GM18526 (cell line): Measurements from ENCODE around the gene ATM.

ENCODE experiments used
- POLR2A ChIP-seq: IDR thresholded peaks from 3 replicates; pipeline ENCODE4 v1.6.1; 2011; ENCODE audit not compliant: insufficient read length; ENCODE audit errors: extremely low read depth

ATM gene, protein sequence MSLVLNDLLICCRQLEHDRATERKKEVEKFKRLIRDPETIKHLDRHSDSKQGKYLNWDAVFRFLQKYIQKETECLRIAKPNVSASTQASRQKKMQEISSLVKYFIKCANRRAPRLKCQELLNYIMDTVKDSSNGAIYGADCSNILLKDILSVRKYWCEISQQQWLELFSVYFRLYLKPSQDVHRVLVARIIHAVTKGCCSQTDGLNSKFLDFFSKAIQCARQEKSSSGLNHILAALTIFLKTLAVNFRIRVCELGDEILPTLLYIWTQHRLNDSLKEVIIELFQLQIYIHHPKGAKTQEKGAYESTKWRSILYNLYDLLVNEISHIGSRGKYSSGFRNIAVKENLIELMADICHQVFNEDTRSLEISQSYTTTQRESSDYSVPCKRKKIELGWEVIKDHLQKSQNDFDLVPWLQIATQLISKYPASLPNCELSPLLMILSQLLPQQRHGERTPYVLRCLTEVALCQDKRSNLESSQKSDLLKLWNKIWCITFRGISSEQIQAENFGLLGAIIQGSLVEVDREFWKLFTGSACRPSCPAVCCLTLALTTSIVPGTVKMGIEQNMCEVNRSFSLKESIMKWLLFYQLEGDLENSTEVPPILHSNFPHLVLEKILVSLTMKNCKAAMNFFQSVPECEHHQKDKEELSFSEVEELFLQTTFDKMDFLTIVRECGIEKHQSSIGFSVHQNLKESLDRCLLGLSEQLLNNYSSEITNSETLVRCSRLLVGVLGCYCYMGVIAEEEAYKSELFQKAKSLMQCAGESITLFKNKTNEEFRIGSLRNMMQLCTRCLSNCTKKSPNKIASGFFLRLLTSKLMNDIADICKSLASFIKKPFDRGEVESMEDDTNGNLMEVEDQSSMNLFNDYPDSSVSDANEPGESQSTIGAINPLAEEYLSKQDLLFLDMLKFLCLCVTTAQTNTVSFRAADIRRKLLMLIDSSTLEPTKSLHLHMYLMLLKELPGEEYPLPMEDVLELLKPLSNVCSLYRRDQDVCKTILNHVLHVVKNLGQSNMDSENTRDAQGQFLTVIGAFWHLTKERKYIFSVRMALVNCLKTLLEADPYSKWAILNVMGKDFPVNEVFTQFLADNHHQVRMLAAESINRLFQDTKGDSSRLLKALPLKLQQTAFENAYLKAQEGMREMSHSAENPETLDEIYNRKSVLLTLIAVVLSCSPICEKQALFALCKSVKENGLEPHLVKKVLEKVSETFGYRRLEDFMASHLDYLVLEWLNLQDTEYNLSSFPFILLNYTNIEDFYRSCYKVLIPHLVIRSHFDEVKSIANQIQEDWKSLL (N-terminal part only)

DNA sequence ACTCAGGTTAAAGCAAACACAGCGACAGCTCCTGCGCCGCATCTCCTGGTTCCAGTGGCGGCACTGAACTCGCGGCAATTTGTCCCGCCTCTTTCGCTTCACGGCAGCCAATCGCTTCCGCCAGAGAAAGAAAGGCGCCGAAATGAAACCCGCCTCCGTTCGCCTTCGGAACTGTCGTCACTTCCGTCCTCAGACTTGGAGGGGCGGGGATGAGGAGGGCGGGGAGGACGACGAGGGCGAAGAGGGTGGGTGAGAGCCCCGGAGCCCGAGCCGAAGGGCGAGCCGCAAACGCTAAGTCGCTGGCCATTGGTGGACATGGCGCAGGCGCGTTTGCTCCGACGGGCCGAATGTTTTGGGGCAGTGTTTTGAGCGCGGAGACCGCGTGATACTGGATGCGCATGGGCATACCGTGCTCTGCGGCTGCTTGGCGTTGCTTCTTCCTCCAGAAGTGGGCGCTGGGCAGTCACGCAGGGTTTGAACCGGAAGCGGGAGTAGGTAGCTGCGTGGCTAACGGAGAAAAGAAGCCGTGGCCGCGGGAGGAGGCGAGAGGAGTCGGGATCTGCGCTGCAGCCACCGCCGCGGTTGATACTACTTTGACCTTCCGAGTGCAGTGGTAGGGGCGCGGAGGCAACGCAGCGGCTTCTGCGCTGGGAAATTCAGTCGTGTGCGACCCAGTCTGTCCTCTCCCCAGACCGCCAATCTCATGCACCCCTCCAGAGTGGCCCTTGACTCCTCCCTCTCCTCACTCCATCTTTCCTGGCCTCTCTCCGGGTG, at the start of gene ATM, which contains the start of gene NPAT:
TSS of gene ATM (plus strand) at position 494 of the 774 bp plus-strand sequence. CDS start 4,558 bp downstream, outside the sequence.
TSS of gene NPAT (minus strand) at position 65 of the 774 bp plus-strand sequence. CDS start 102 bp downstream, outside the sequence.
- peak; percentile 85 for TF ChIP-seq POLR2A

DNA sequence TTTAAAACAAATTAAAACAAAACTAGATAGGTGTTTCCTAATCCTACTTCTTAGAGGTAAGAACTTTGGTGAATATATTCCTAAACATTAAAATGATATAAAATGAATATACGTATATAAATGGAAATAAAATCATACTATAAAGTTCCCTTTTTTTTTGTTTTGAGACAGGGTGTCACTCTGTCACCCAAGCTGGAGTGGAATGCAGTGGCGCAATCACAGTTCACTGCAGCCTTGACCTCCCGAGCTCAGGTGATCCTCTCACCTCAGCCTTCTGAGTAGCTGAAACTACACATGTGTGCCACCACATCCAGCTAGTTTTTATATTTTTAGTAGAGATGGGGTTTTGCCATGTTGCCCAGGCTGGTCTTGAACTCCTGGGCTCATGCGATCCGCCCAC, 45.3 kb upstream of the ATM start:
- no peak for TF ChIP-seq POLR2A

DNA sequence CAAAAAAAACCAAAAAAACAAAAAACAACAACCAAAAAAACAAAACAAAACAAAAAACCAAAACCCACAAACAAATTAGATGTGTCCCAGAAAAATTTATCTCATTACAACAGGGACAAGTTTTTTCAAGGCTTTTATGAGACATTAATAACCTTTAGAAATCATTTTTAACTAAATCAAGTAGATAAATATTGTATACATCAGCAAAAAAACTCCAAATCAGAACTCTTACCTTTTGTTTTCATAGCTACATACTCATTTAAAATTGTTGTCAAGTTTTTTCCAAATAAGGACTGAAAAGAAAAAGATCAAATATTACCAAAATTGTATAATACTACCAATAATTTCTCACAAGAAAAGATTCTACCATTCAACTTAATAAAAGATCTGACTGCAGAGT, 29.1 kb upstream of the ATM start:
- TF ChIP-seq POLR2A, result no peak

DNA sequence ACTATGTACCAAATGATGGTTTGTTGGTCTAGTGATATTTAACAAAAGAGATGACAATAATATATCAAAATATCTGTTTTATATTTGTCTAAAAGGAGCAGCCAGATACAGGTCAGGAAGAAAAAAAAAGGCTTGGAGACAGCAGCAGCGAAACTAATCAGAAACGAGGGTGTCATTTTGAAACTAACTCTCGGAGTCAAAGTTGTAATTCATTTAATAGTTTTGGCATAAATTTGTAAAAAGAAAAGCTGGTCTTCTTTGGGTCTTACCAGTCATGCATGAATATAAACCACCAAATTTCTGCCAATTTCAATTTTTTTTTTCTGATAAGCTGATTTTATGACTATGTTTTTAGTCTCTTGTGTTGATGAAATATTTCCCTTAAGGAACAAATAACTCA, 26.0 kb upstream of the ATM start:
- TF ChIP-seq POLR2A, result no peak

DNA sequence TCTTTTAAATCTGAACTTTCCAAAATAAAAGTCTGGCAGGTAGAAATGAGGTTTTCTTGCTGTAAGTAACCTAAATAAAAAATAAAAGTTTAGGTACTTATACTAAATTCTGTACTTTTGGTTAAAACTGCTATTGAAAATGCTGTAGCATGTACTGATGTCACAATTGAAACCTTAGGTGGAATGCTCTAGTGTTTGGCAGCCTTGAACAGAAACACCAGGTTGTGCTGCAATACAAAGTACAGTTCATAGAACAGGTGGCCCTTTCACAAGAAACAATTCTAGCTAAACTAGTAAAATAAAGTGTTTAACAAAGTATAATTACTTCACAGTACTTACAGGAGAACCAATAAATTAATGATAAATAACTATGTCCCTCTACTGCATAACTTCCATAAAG, 25.5 kb upstream of the ATM start:
- no peak for TF ChIP-seq POLR2A

DNA sequence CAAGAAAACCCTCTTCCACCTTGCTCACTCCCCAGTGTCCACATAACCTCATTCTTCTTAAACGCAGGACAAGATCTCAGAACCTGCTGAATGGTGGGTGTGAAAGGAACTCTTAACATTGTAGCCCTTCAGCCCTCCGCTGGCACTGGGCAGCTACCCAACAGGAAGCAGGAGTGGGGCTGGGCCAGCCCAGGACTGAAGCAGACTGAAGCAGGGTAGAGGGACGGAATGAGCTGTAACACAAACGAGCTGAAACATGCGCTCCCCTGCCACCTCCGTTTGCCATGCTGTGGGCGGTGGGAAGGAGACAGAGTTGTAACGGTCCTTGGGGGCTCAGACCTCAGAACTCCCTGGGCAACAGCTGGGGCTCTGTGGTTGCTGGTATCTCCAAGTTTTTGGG, 24.0 kb upstream of the ATM start:
- TF ChIP-seq POLR2A, result no peak

DNA sequence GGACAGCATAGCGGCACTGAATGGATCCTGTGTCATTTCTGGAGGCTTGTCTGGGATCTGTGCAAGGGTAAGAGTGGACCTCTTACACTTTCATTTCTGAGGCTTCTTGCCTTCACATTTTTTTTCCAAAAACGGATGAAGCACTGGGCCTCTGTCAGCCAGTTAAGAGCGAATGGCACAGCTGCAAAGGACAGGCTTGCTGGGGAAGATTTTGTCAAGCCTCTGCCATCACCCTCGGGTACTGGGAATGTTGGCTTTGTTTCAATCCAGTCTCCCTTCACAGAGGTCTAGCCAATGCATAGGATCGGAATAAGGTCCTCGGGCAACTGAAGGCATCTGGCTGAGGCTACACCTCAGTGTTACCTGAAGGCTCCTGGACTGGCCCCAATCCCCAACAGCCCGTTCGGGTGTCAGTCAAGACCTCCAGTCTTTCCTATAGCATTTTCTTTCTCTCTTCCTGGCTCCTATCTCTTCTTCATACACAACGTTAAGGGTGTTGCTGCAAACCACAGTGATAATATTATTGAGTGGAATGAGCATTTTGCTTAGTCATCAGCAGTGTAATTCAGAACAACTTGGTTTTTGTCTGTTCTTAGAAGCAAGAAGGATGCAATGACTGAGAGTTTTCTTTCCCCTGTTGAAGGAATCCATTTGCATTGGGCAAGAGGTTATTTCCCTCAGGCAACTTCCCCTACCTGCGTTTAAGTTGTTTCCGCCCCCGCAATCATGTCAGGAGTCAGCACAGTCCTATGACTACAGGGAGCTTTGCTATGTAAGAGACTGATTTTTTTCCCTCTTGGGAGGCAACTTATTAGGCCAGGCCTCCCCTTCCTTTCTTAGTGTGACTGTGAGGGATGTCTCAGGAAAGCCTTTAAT, 23.2 kb upstream of the ATM start:
- TF ChIP-seq POLR2A, result no peak

DNA sequence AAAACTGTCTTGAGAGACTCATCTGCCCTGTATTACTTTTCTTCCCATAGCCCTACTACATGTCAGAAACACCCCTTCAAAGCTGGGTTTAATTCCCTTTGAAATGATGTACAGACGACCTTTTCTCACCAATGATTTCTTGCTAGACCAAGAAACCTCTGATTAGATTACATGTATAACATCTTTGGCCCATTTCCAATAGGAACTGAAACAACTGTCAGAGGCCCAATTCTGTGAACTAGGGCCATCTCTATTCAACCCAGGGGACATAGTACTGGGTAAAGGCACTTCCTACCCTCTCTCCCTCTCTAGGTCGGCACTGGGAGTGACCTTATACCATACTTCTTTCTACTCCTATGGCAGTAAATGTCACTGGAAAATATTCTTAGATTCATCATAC, 19.8 kb upstream of the ATM start:
- no peak for TF ChIP-seq POLR2A

DNA sequence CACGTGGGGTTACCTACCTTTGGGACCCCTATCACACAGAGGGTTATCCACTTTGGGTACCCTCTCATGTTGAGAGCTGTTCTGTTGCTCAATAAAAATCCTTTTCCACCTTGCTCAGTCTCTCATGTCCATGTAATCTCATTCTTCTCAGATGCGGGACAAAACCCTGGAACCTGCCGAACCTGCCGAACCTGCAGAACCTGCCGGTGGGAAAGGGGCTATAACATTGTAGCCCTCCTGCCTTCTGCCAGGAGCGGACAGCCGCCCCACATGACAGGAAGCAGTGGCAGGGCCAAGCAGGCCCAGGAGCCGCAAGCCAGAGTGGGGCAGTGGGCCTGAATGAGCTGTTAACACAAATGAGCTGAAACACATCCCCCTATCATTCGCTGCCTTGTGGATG, 18.5 kb upstream of the ATM start:
- no peak for TF ChIP-seq POLR2A

DNA sequence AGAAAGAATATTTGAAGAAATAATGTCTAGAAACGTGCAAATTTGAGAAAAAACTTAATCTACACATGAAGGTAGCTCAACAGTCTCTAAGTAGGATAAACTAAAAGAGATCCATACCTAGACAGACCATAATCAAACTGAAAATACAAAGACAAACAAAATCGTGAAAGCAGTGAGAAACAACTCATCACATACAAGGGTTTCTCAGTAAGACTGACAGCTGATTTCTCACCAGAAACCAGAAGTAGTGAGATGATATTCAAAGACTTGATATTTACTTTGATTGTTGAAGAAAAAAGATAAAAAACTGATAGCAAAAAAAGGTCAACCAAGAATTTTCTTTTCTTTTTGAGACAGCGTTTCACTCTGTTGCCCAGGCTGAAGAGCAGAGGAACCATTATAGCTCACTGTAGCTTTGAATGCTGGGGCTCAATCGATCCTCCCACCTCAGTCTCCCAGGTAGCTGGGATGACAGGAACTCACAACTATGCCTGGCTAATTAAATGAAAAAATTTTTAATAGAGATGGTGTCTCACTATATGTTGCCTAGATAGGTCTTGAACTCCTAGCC, 17.9 kb upstream of the ATM start:
- TF ChIP-seq POLR2A, result no peak

DNA sequence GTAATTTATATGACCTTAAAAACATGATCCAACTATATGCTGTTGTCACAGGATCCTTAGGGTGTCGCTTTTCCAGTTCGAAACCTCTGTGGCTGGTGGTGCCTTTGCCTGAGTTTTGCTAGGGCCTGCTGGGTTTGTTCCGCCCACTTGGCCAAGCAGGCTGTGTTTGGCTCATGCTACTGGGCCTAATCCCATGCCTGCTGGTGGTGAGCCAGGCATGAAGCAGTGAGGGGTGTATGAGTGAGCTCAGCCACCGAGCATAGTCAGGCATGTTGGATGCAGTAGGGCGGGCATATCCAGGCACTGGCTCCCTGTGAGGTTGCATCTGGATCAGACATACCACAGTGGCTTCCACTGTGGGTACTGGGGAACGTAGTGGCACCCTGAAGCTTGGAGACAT, 16.7 kb upstream of the ATM start:
- TF ChIP-seq POLR2A, result no peak

DNA sequence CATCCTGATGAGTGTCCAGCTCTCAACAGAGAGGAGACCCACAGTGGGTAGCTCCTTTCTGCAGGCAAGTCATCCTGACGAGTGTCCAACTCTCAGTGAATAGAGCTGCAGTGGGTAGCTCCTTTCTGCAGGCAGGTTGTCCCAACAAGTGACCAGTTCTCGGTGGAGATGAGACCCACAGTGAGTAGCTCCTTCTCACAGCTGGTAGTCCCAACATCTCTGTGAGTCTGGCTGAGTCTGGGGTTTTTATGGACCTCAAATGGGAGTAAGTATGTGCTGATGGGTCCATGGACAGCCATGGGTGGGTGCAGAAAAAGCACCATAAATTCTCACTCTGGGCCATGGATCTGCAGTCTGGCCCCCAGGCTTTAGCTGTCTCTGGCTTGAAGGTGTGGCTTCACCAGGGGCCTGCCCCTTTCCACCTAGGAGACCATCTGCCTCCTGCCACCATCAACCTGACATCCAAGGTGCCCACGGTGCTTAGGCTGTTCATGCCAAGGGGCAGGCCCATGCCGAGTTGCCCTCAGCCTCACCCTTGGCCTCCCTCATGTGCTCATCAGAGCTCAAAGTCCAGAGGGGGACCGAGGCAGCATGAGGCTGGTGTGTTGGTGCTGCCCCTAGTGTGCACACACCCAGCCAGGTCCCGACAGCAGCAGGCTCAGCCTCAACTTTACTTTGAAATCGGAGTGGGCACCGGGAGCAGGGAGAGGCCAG, 15.7 kb upstream of the ATM start:
- no peak for TF ChIP-seq POLR2A

DNA sequence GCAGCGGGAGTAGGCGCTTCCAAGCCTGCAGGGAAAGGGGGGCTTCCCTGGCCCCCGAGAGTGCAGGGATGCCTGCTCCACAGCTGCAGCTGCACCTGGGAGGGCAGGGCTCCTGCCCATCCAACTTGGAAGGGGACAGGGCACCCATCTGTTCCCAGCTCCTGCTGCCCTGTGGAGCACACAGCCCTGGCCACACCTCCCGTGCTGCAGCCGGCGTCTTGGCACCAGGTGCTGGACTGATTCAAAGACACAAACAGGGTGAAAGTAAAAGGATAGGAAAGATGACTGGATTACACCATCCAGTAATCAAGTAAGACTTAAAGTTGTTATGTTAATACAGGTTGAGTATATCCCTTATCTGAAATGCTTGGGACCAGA, 15.2 kb upstream of the ATM start:
- no peak for TF ChIP-seq POLR2A
